HCT116 (cell line): ENCODE results near the gene PRKAG2. TPM values are rescaled to one million over a fixed set of nuclear protein-coding genes. Genes with fewer than 3 reads are reported as not detected.

Experiments used
- ATAC-seq: fragments of 200-7000 bp; cut with Tn5 transposase; 2 replicates; pipeline ENCODE4 v1.9.1; 2020; ENCODE audit warnings: mild to moderate bottlenecking, moderate library complexity
- BruUV-seq: library from RNA; stranded (reverse); fragments of 400-500 nt; replicated peaks from 2 replicates; lab custom pipeline; 2021; lab: Mats Ljungman, UMichigan
- CTCF ChIA-PET: fragments of 300-600 bp; sonication (Branson Sonifier 250); formaldehyde crosslinking; loops from one replicate; lab custom pipeline; 2021; ENCODE audit warnings: antibody characterized with exemption; lab: Charles Lee
- POLR2A ChIA-PET: fragments of 300-600, 350-600 bp; sonication (Branson Sonifier 250); formaldehyde crosslinking; loops from one replicate; lab custom pipeline; 2021; ENCODE audit warnings: antibody characterized with exemption; lab: Charles Lee
- RAD21 ChIA-PET, 2 experiments: fragments of 300-600 bp; sonication (Branson Sonifier 250); formaldehyde crosslinking; loops; one replicate each; lab custom pipeline; 2023; ENCODE audit warnings: low total read pairs in 2 of 2; ENCODE audit not compliant: uncharacterized antibody in 2 of 2, unreplicated experiment in 2 of 2, low non-redundant PET in 1 of 2; lab: Charles Lee
- DNase-seq: peaks from one replicate; pipeline ENCODE4 v3.0.0-alpha.2; 2010; ENCODE audit warnings: low read depth, low spot score
- H2AFZ ChIP-seq: fragments of 200-600 bp; shearing (Covaris generic), sonication (generic); 2 replicates; pipeline ENCODE4 v1.6.1; 2017; ENCODE audit warnings: low read depth, mixed run types, mixed read lengths, antibody characterized with exemption, low read length; ENCODE audit not compliant: poor library complexity, severe bottlenecking
- H3K27ac ChIP-seq: 2 replicates; pipeline ENCODE4 v1.5.1; 2012; ENCODE audit warnings: low read depth, low read length
- H3K27me3 ChIP-seq: fragments of 200-600 bp; sonication (generic); 2 replicates; pipeline ENCODE4 v1.6.1; 2016; ENCODE audit warnings: mixed run types, low read length, mixed read lengths; ENCODE audit not compliant: insufficient read depth
- H3K36me3 ChIP-seq, 2 experiments: fragments of 200-500 bp in 1 of 2; fragments of 200-600 bp in 1 of 2; sonication (Bioruptor generic) in 1 of 2; sonication (generic) in 1 of 2; 2 replicates each; pipeline versions ENCODE4 v1.5.1 to v1.6.1; 2014 to 2016; ENCODE audit warnings: low read length in 2 of 2, inconsistent platforms in 1 of 2, mixed read lengths in 1 of 2, mixed run types in 1 of 2; ENCODE audit not compliant: insufficient read depth in 2 of 2, control insufficient read depth in 1 of 2
- H3K4me1 ChIP-seq, 2 experiments: fragments of 200-600 bp in 1 of 2; sonication (generic) in 1 of 2; 2 replicates each; pipeline versions ENCODE4 v1.5.1 to v1.6.1; 2012 to 2017; ENCODE audit warnings: low read length in 2 of 2, inconsistent platforms in 1 of 2, mild to moderate bottlenecking in 1 of 2, mixed read lengths in 1 of 2, mixed run types in 1 of 2, moderate library complexity in 1 of 2; ENCODE audit not compliant: insufficient read depth in 2 of 2, control insufficient read depth in 1 of 2
- H3K4me2 ChIP-seq: fragments of 200-600 bp; sonication (generic); 2 replicates; pipeline ENCODE4 v1.6.1; 2017; ENCODE audit warnings: mixed run types, low read length, mixed read lengths
- H3K4me3 ChIP-seq, 2 experiments: fragments of 200-600 bp in 1 of 2; sonication (generic) in 1 of 2; replicated peaks in 1 of 2; 2 replicates each; pipeline ENCODE4 v1.5.1; 2011 to 2016; ENCODE audit warnings: low read length in 2 of 2, control low read depth in 1 of 2, low read depth in 1 of 2, mild to moderate bottlenecking in 1 of 2, mixed read lengths in 1 of 2, mixed run types in 1 of 2
- H3K79me2 ChIP-seq: fragments of 200-600 bp; sonication (generic); 2 replicates; pipeline ENCODE4 v1.6.1; 2017; ENCODE audit warnings: mild to moderate bottlenecking, mixed run types, low read length, moderate library complexity, mixed read lengths; ENCODE audit not compliant: insufficient read depth
- H3K9ac ChIP-seq: fragments of 200-600 bp; sonication (generic); 2 replicates; pipeline ENCODE4 v1.6.1; 2016; ENCODE audit warnings: low read length, mixed read lengths
- H3K9me2 ChIP-seq: fragments of 200-600 bp; sonication (generic), shearing (Covaris generic); 2 replicates; pipeline ENCODE4 v1.6.1; 2017; ENCODE audit warnings: mixed run types, mild to moderate bottlenecking, moderate library complexity; ENCODE audit not compliant: insufficient read depth
- H3K9me3 ChIP-seq, 2 experiments: fragments of 200-500 bp in 1 of 2; fragments of 200-600 bp in 1 of 2; sonication (Bioruptor generic) in 1 of 2; sonication (generic) in 1 of 2; 2 replicates each; pipeline ENCODE4 v1.6.1; 2014 to 2017; ENCODE audit warnings: low read length in 2 of 2, mixed read lengths in 2 of 2, inconsistent platforms in 1 of 2, low read depth in 1 of 2, mild to moderate bottlenecking in 1 of 2, mixed run types in 1 of 2, moderate library complexity in 1 of 2; ENCODE audit not compliant: control insufficient read depth in 1 of 2, insufficient read depth in 1 of 2
- H4K20me1 ChIP-seq: fragments of 200-600 bp; sonication (generic), shearing (Covaris generic); 2 replicates; pipeline ENCODE4 v1.6.1; 2017; ENCODE audit warnings: mixed run types, mild to moderate bottlenecking, moderate library complexity; ENCODE audit not compliant: insufficient read depth
- ATF3 ChIP-seq: IDR thresholded peaks from 2 replicates; pipeline ENCODE4 v1.6.1; 2012
- CTCF ChIP-seq, 3 experiments: fragments of 200-600 bp in 1 of 3; sonication (generic) in 1 of 3; IDR thresholded peaks in 2 of 3; conservative IDR thresholded peaks in 1 of 3; 2 replicates each; pipeline ENCODE4 v1.5.1; 2012 to 2017; ENCODE audit warnings: low read depth in 2 of 3, low read length in 2 of 3, antibody characterized with exemption in 1 of 3, borderline replicate concordance in 1 of 3, control low read depth in 1 of 3, mild to moderate bottlenecking in 1 of 3, mixed read lengths in 1 of 3, mixed run types in 1 of 3, moderate library complexity in 1 of 3; ENCODE audit not compliant: insufficient read depth in 1 of 3
- EGR1 ChIP-seq: IDR thresholded peaks from 2 replicates; pipeline ENCODE4 v1.6.1; 2012; ENCODE audit warnings: low read depth
- ELF1 ChIP-seq: IDR thresholded peaks from 2 replicates; pipeline ENCODE4 v1.6.1; 2012; ENCODE audit warnings: low read depth, borderline replicate concordance
- EZH2phosphoT487 ChIP-seq: fragments of 200-600 bp; IDR thresholded peaks from 2 replicates; pipeline ENCODE4 v1.6.1; 2018; ENCODE audit warnings: antibody characterized with exemption, borderline replicate concordance
- FOSL1 ChIP-seq: IDR thresholded peaks from 2 replicates; pipeline ENCODE4 v1.6.1; 2012; ENCODE audit warnings: low read depth
- JUND ChIP-seq: IDR thresholded peaks from 2 replicates; pipeline ENCODE4 v1.6.1; 2012
- POLR2AphosphoS5 ChIP-seq: IDR thresholded peaks from 2 replicates; pipeline ENCODE4 v1.6.1; 2011; ENCODE audit warnings: mild to moderate bottlenecking, low read depth, low read length, moderate library complexity
- RAD21 ChIP-seq: IDR thresholded peaks from 2 replicates; pipeline ENCODE4 v1.6.1; 2012; ENCODE audit warnings: low read depth, mild to moderate bottlenecking
- SIN3A ChIP-seq: IDR thresholded peaks from 2 replicates; pipeline ENCODE4 v1.6.1; 2012; ENCODE audit warnings: low read depth
- SRF ChIP-seq: IDR thresholded peaks from 2 replicates; pipeline ENCODE4 v1.6.1; 2012; ENCODE audit warnings: low read depth
- TCF7L2 ChIP-seq: IDR thresholded peaks from 2 replicates; pipeline ENCODE4 v1.7.0; 2011; ENCODE audit warnings: borderline replicate concordance, inconsistent platforms; ENCODE audit not compliant: insufficient read depth, insufficient read length; ENCODE audit errors: extremely low read depth
- YY1 ChIP-seq: IDR thresholded peaks from 2 replicates; pipeline ENCODE4 v1.6.1; 2011; ENCODE audit warnings: low read length, low read depth, moderate library complexity, mild to moderate bottlenecking; ENCODE audit not compliant: insufficient replicate concordance; ENCODE audit errors: extremely low read depth
- intact Hi-C: fragments of 100-400 bp; cut with micrococcal nuclease; formaldehyde crosslinking; loops from 2 replicates; pipeline ENCODE4 v1.10.0; 2022
- total RNA-seq: library from RNA; stranded (reverse); gene quantifications from one replicate; pipeline ENCODE4 v1.2.1, GENCODE V29; 2021; ENCODE audit not compliant: unreplicated experiment

The PRKAG2 gene
- total RNA-seq, 1 experiment from 2014 or later, result 23.6 TPM

DNA sequence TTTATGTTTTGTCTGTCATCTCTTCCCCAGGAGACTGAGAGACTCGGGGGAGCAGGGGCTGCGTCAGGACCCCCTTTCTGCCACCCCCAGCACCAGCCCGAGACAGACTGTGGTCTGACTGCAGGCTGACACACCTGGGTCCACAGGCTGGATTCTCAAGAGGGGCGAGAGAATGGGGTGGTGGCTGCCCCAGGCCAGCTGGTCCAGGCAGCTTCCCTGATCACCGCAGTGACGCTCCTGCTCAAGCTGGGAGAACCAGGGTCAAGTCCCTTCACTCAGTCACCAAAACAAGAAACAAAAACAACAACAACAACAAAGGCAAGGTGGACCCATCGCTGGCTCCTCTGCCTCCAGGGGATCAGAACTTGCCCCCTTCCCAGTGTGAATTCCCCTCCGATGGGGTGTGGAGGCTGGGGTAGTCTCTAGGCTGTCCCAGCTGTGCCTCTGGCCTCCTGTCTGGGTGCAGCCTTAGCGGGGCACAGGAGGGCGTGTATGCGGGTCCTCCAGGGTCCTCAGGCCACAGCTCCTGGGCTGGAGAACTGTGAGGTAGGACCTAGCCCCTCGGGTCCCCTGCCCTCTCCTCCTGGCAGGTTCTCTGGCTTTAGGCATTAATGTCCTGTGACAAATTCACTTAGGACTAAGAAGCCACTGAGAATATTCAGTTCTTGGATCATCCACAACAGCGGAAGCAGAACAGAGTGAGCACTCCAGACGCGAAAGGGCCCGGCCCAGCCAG, 40.6 kb downstream of the PRKAG2 start (continued):
- TF ChIP-seq CTCF (IDR thresholded peaks at IDR 0.05 in 2 of 3, conservative IDR thresholded peaks at IDR 0.05 in 1 of 3; ENCODE audit: borderline replicate concordance in 1 of 3, insufficient read depth in 1 of 3, low read depth in 2 of 3, low read length in 2 of 3), result no peak
- TF ChIP-seq SIN3A, result no peak
- TF ChIP-seq YY1, result no peak
- no peak for TF ChIP-seq EZH2phosphoT487

- no peaks in the 10 kb centered on the region for H3K9me3 ChIP-seq
- ChIA-PET CTCF (no interaction called here), POLR2A (no interaction called here), RAD21 (no interaction called here)
- H4K20me1 ChIP-seq, result no peaks in the 10 kb centered on the region
- H3K27ac ChIP-seq, result no peak overlapping the region
- no peaks in the 10 kb centered on the region for H3K9me2 ChIP-seq
- no peak overlapping the region for H3K9ac ChIP-seq
- no peaks in the 10 kb centered on the region for H3K36me3 ChIP-seq
- intact Hi-C loops, result no loop called here
- DNase-seq (no peak), ATAC-seq (no peak)
- no peak overlapping the region for H3K4me2 ChIP-seq
- H3K27me3 ChIP-seq, result no peaks in the 10 kb centered on the region
- H2AFZ ChIP-seq, result no peak overlapping the region
- no peak overlapping the region for H3K4me3 ChIP-seq
- TF ChIP-seq JUND, result no peak
- no peak for TF ChIP-seq SRF
- TF ChIP-seq ELF1, result no peak
- no peak for TF ChIP-seq TCF7L2
- TF ChIP-seq RAD21, result no peak
- TF ChIP-seq ATF3, result no peak
- TF ChIP-seq FOSL1, result no peak
- no peak for TF ChIP-seq EGR1
- TF ChIP-seq POLR2AphosphoS5, result no peak
- TF ChIP-seq CTCF (IDR thresholded peaks at IDR 0.05 in 2 of 3, conservative IDR thresholded peaks at IDR 0.05 in 1 of 3; ENCODE audit: borderline replicate concordance in 1 of 3, insufficient read depth in 1 of 3, low read depth in 2 of 3, low read length in 2 of 3), result no peak
- no peaks in the 10 kb centered on the region for H3K79me2 ChIP-seq
- H3K4me1 ChIP-seq, result no peaks in the 10 kb centered on the region
- BruUV-seq, result no TSS peak
Observed at GRCh38 chr7:151835636-151836035, 41.3 kb downstream of the PRKAG2 start.
